NCI-H82 treated with DMSO at 0.1 percent for 48 hours (cell line): ENCODE data around the gene RAF1.
"Not testable (repeated sequence)": the region's sequence is repeated elsewhere in the genome, so short reads cannot be mapped to it uniquely, and the experiment has no call there.

Experiments used
- DNase-seq: peaks from one replicate; lab custom pipeline; 2025; ENCODE audit not compliant: unreplicated experiment; lab: John Stamatoyannopoulos, UW

RAF1 gene

DNA sequence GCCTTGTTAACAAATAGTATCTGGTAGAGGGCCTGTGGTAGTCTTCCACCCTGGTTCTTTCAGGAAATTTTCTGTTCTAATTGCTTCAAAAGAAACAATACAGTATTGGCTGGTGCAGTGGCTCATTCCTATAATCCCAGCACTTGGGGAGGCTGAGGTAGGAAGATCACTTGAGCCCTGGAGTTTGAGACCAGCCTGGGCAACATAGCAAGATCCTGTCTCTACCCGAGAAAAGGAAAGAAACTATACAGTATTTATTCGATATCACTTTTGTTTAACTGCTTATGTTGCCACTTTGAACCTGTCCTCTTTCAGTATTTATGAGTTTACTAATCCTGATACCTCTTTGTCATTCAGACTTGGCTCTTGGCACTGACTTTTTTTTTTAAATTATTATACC is 102.5 kb downstream of the RAF1 start:
- no peak for DNase-seq

- DNase-seq: no peak
Observed at GRCh38 chr3:12560505-12561190, 103.3 kb downstream of the RAF1 start.

DNA sequence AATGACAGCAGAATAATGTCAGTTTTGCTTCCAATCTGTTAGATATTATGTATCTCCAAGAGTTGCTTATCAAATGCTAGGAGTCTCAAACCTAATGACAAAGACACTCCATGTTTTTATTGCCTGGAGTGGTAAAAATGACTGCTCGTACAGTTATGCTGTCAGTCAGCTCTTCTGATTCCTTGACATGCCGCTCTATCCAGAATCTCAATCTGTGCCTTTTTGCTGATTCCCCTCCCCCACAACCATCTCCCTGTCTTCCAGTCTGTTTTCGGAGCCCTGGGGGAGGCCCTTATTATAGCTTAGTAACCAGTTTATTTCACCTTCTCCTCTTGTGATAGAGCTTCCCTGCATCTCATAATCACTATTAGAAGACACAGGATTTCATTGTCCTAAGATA is 104.4 kb downstream of the RAF1 start:
- DNase-seq: no peak

- DNase-seq: no peak
Observed at GRCh38 chr3:12558706-12559105, 105.2 kb downstream of the RAF1 start.

- DNase-seq: no peak
Observed at GRCh38 chr3:12557473-12558100, 106.3 kb downstream of the RAF1 start.

GRCh38 chr3:12556690-12557472 is 107.0 kb downstream of the RAF1 start, which contains the start of gene MKRN2:
Gene MKRN2 (plus strand): TSS chr3:12557087. CDS start chr3:12557151, 64 bp downstream.
- peak; percentile 58 for DNase-seq

GRCh38 chr3:12556314-12556689 is 107.6 kb downstream of the RAF1 start:
- DNase-seq: no peak

- DNase-seq: no peak
Observed at GRCh38 chr3:12553921-12554391, 110.0 kb downstream of the RAF1 start.

- no peak for DNase-seq
Observed at GRCh38 chr3:12549971-12550760, 113.8 kb downstream of the RAF1 start.

DNA sequence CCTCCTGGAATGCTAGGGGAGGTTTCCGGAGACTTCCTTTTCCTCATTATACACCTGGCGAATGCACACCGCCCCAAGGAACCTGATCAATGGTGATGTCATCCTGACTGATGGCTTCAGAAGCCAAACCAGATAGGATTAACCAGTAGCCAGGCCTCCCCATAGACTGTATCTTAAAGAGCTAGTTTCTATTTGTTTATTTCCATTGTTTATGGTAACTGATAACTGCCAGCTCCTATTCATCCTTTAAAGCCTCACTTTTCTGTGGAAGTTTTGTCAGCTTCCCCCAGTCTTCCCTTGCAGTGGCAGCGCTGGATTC is 118.5 kb downstream of the RAF1 start, which contains the start of gene MKRN2OS:
Gene MKRN2OS, minus strand, starts transcription at position 27 of the 319 bp plus-strand sequence. CDS start 35 bp downstream, outside the sequence.
- no peak for DNase-seq

- DNase-seq: no peak
Observed at GRCh38 chr3:12544652-12545472, 119.1 kb downstream of the RAF1 start.

- DNase-seq: not testable (repeated sequence)
Observed at GRCh38 chr3:12543497-12543896, 120.4 kb downstream of the RAF1 start.

DNA sequence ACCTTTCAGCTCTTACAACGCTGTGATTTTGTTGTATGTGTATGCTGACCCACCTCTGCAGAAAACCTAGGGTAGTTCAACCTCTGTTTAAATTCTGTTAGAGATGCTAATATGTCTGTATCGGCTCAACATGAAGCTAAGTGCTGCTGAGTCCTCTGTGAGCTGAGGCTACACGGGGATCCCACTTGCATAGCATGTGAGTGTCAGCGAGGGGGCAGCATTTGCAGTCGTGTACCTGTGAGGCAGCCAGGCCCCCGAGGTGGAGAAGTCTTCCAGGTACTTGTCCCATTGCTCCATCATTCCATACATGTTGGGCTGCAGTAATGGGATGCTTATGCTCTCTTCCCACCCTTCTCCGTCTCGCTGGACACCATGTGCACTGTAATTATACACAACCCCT is 122.3 kb downstream of the RAF1 start:
- no peak for DNase-seq

DNA sequence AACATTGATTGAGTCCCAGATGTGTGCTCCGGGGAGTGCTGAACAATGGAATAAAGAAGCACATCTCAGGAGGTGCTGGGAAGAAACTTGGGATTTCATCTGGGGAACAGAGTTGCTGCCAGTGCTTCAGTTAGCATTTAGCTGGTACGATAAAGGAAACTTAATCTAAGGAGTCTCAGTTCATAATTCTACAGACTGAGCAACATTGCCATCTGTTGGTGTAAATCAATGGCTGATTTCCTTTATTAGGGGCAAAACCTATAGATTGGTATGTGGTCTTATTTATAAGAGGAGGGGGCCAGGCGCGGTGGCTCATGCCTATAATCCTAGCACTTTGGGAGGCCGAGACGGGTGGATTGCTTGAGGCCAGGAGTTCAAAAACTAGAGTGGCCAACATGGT is 127.5 kb downstream of the RAF1 start:
- no peak for DNase-seq
